HepG2 (cell line): ENCODE measurements around the gene CPNE4. TPM values are rescaled to one million over a fixed set of nuclear protein-coding genes. Genes with fewer than 3 reads are reported as not detected.

ENCODE experiments used
- ATAC-seq: fragments of 200-7000 bp; cut with Tn5 transposase; 3 replicates; pipeline ENCODE4 v1.9.1; 2020; ENCODE audit warnings: mild to moderate bottlenecking, moderate library complexity
- BruUV-seq: library from RNA; stranded (reverse); fragments of 400-500 nt; replicated peaks from 2 replicates; lab custom pipeline; 2021; lab: Mats Ljungman, UMichigan
- CTCF ChIA-PET: fragments of 300-600 bp; formaldehyde crosslinking; extraction: SDS; loops from one replicate; lab custom pipeline; 2021; ENCODE audit warnings: low total read pairs, inconsistent platforms, low intra/inter-chr PET ratio; lab: Yijun Ruan, JAX
- POLR2A ChIA-PET: fragments of 350-600 bp; sonication (Branson Sonifier 250); formaldehyde crosslinking; loops from one replicate; lab custom pipeline; 2020; ENCODE audit warnings: antibody characterized with exemption, inconsistent platforms; lab: Yijun Ruan, JAX
- DNase-seq: peaks from one replicate; pipeline ENCODE4 v3.0.0-alpha.2; 2015; ENCODE audit warnings: low spot score
- FAIRE-seq: peaks from 3 replicates; lab custom pipeline; 2011; peaks lifted over from hg19 to GRCh38; lab: Jason Lieb, UNC
- H2AFZ ChIP-seq: one replicate; pipeline ENCODE4 v1.6.1; 2011; ENCODE audit warnings: low read length, inconsistent platforms
- H3K27ac ChIP-seq: fragments of 300-600 bp; 3 replicates; pipeline ENCODE4 v1.8.0; 2011; ENCODE audit warnings: mixed run types, mild to moderate bottlenecking, mixed read lengths, low read length, inconsistent platforms; ENCODE audit not compliant: insufficient read depth; ENCODE audit errors: extremely low read length
- H3K27me3 ChIP-seq, 2 experiments: fragments of 200-600 bp in 1 of 2; 2 replicates in 1 of 2; 3 replicates in 1 of 2; pipeline versions ENCODE4 v1.6.0 to v1.8.0; 2011; ENCODE audit warnings: low read length in 2 of 2, mild to moderate bottlenecking in 2 of 2, moderate library complexity in 2 of 2, inconsistent platforms in 1 of 2; ENCODE audit not compliant: insufficient read depth in 2 of 2, control insufficient read depth in 1 of 2
- H3K36me3 ChIP-seq, 2 experiments: fragments of 200-600 bp in 1 of 2; replicated peaks in 1 of 2; 2 replicates in 1 of 2; 3 replicates in 1 of 2; pipeline versions ENCODE4 v1.5.1 to v1.8.0; 2011; ENCODE audit warnings: low read length in 2 of 2, inconsistent platforms in 1 of 2; ENCODE audit not compliant: insufficient read depth in 2 of 2, control insufficient read depth in 1 of 2
- H3K4me1 ChIP-seq: 2 replicates; pipeline ENCODE4 v1.5.1; 2012; ENCODE audit warnings: low read length, inconsistent platforms; ENCODE audit not compliant: insufficient read depth
- H3K4me2 ChIP-seq: 2 replicates; pipeline ENCODE4 v1.6.0; 2011; ENCODE audit warnings: low read depth, low read length, inconsistent platforms
- H3K4me3 ChIP-seq, 3 experiments: fragments of 200-600 bp in 1 of 3; sonication (generic), shearing (Covaris generic) in 1 of 3; replicated peaks in 1 of 3; 2 replicates each; pipeline ENCODE4 v1.5.1; 2011 to 2016; ENCODE audit warnings: low read length in 3 of 3, inconsistent platforms in 2 of 3, low read depth in 2 of 3, mild to moderate bottlenecking in 2 of 3, control low read depth in 1 of 3, mixed read lengths in 1 of 3; ENCODE audit not compliant: insufficient read depth in 1 of 3
- H3K79me2 ChIP-seq: one replicate; pipeline ENCODE4 v1.6.1; 2011; ENCODE audit warnings: low read length, inconsistent platforms; ENCODE audit not compliant: insufficient read depth
- H3K9ac ChIP-seq: 2 replicates; pipeline ENCODE4 v1.6.0; 2011; ENCODE audit warnings: mild to moderate bottlenecking, low read depth, low read length, inconsistent platforms; ENCODE audit not compliant: insufficient read depth
- H3K9me3 ChIP-seq: 2 replicates; pipeline ENCODE4 v1.5.1; 2012; ENCODE audit warnings: mild to moderate bottlenecking, low read length
- H4K20me1 ChIP-seq: 2 replicates; pipeline ENCODE4 v1.6.0; 2011; ENCODE audit warnings: inconsistent platforms, mild to moderate bottlenecking, low read length, moderate library complexity; ENCODE audit not compliant: insufficient read depth
- AHR ChIP-seq: IDR thresholded peaks from 2 replicates; pipeline ENCODE4 v1.6.1; 2018; ENCODE audit warnings: missing genetic modification reagents, missing compliant biosample characterization
- ETS1 ChIP-seq: sonication (generic); formaldehyde crosslinking; IDR thresholded peaks from 2 replicates; pipeline ENCODE4 v1.4.0; 2020; ENCODE audit warnings: missing genetic modification reagents
- LCORL ChIP-seq, 2 experiments: fragments of 450-650 bp in 1 of 2; sonication (generic) in 1 of 2; formaldehyde crosslinking in 1 of 2; IDR thresholded peaks; 2 replicates each; pipeline versions ENCODE4 v1.5.0 to v1.6.1; 2017 to 2020; ENCODE audit warnings: antibody characterized with exemption in 1 of 2, missing genetic modification reagents in 1 of 2
- NCOA1 ChIP-seq: sonication (generic); formaldehyde crosslinking; IDR thresholded peaks from 2 replicates; pipeline ENCODE4 v1.9.0; 2021; ENCODE audit warnings: missing genetic modification reagents
- NCOA5 ChIP-seq: sonication (generic); formaldehyde crosslinking; IDR thresholded peaks from 2 replicates; pipeline ENCODE4 v1.4.0; 2020; ENCODE audit warnings: missing genetic modification reagents
- SYNCRIP ChIP-seq: fragments of 200-400 bp; formaldehyde crosslinking; IDR thresholded peaks from 2 replicates; pipeline ENCODE4 v1.6.1; 2018; ENCODE audit warnings: mild to moderate bottlenecking, low read depth, low read length; ENCODE audit not compliant: insufficient read depth
- TBX3 ChIP-seq: fragments of 450-650 bp; IDR thresholded peaks from 2 replicates; pipeline ENCODE4 v1.6.1; 2017; ENCODE audit warnings: antibody characterized with exemption, mild to moderate bottlenecking, inconsistent platforms, borderline replicate concordance
- ZNF256 ChIP-seq: sonication (generic); formaldehyde crosslinking; conservative IDR thresholded peaks from 2 replicates; pipeline ENCODE4 v1.4.0; 2020; ENCODE audit warnings: missing genetic modification reagents
- ZNF329 ChIP-seq: sonication (generic); formaldehyde crosslinking; IDR thresholded peaks from 2 replicates; pipeline ENCODE4 v1.9.0; 2021; ENCODE audit warnings: low read depth, mild to moderate bottlenecking, missing genetic modification reagents
- ZNF598 ChIP-seq: sonication (generic); formaldehyde crosslinking; IDR thresholded peaks from 2 replicates; pipeline ENCODE4 v1.5.1; 2020; ENCODE audit warnings: mild to moderate bottlenecking, missing genetic modification reagents, borderline replicate concordance
- ZNF713 ChIP-seq: sonication (generic); formaldehyde crosslinking; IDR thresholded peaks from 2 replicates; pipeline ENCODE4 v1.4.0; 2020; ENCODE audit warnings: mild to moderate bottlenecking, missing genetic modification reagents
- WGBS: methylation state at CpG from one replicate; pipeline ENCODE4 v1.1.6; 2017; ENCODE audit warnings: low lambda C conversion rate; 5-methylcytosine and 5-hydroxymethylcytosine counted together
- in situ Hi-C: cut with HindIII; loops from 2 replicates; pipeline ENCODE4 v1.10.0; 2017; ENCODE audit warnings: low pct_unique_long_range_greater_than_20kb; ENCODE audit not compliant: extremely low pct_ligation_motif_present
- intact Hi-C: fragments of 100-400 bp; cut with micrococcal nuclease; formaldehyde crosslinking; loops from one replicate; pipeline ENCODE4 v1.10.0; 2022; ENCODE audit not compliant: unreplicated experiment
- polyA plus RNA-seq, 8 experiments: library from polyadenylated mRNA; depleted of rRNA in 3 of 8; stranded (reverse) in 7 of 8; unstranded in 1 of 8; fragments of >200 nt; fragmentation: Illumina TruSeq in 4 of 8; extraction: Trizol in 4 of 8; gene quantifications; 2 replicates each; pipeline versions ENCODE4 v1.2.1 to v1.2.3, GENCODE V29; 2011 to 2016; ENCODE audit warnings: low read depth in 4 of 8, missing spikeins in 1 of 8, mixed read lengths in 1 of 8; ENCODE audit not compliant: insufficient read depth in 1 of 8
- total RNA-seq, 5 experiments: library from RNA; depleted of rRNA; stranded (reverse); fragments of >200 nt; fragmentation: Illumina TruSeq; extraction: Trizol; gene quantifications; 2 replicates each; pipeline ENCODE4 v1.2.3, GENCODE V29; 2016; ENCODE audit warnings: low read depth in 1 of 5
- TF ChIP-seq, protein P1 (sequence below): sonication (generic); formaldehyde crosslinking; IDR thresholded peaks from 2 replicates; pipeline ENCODE4 v1.4.0; 2020; ENCODE audit warnings: missing genetic modification reagents, borderline replicate concordance

The CPNE4 gene
- total and polyA plus RNA-seq, 2 of the 13 experiments (the other 11 are each of a cell fraction or from before 2014, with no cell fraction given), result not detected

GRCh38 chr3:131630807-131631206 is 404.0 kb downstream of the CPNE4 start (continued):
- TF ChIP-seq, protein P1, sequence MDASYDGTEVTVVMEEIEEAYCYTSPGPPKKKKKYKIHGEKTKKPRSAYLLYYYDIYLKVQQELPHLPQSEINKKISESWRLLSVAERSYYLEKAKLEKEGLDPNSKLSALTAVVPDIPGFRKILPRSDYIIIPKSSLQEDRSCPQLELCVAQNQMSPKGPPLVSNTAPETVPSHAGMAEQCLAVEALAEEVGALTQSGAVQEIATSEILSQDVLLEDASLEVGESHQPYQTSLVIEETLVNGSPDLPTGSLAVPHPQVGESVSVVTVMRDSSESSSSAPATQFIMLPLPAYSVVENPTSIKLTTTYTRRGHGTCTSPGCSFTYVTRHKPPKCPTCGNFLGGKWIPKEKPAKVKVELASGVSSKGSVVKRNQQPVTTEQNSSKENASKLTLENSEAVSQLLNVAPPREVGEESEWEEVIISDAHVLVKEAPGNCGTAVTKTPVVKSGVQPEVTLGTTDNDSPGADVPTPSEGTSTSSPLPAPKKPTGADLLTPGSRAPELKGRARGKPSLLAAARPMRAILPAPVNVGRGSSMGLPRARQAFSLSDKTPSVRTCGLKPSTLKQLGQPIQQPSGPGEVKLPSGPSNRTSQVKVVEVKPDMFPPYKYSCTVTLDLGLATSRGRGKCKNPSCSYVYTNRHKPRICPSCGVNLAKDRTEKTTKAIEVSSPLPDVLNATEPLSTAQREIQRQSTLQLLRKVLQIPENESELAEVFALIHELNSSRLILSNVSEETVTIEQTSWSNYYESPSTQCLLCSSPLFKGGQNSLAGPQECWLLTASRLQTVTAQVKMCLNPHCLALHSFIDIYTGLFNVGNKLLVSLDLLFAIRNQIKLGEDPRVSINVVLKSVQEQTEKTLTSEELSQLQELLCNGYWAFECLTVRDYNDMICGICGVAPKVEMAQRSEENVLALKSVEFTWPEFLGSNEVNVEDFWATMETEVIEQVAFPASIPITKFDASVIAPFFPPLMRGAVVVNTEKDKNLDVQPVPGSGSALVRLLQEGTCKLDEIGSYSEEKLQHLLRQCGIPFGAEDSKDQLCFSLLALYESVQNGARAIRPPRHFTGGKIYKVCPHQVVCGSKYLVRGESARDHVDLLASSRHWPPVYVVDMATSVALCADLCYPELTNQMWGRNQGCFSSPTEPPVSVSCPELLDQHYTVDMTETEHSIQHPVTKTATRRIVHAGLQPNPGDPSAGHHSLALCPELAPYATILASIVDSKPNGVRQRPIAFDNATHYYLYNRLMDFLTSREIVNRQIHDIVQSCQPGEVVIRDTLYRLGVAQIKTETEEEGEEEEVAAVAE (CRISPR knock-in tag), result no peak

- Histone ChIP-seq H3K27ac (no peak overlapping the region), H3K9me3 (no peaks in the 10 kb centered on the region), H4K20me1 (no peaks in the 10 kb centered on the region), H3K4me2 (no peak overlapping the region), H3K27me3 (no peaks in the 10 kb centered on the region), H3K4me1 (no peaks in the 10 kb centered on the region), H3K4me3 (no peak overlapping the region), H2AFZ (no peak overlapping the region), H3K9ac (no peak overlapping the region), H3K79me2 (no peaks in the 10 kb centered on the region), H3K36me3 (no peaks in the 10 kb centered on the region)
- FAIRE-seq, result no peak
- ATAC-seq, result no peak
- no TSS peak for BruUV-seq
- in situ Hi-C loops, result no loop called here
- intact Hi-C loops, result no loop called here
- DNase-seq, result no peak
- ChIA-PET POLR2A (no interaction called here), CTCF (no interaction called here)
- WGBS, result 0% methylated on average over 3 of the region's 3 CpGs
- TF ChIP-seq SYNCRIP, result no peak
- TF ChIP-seq AHR (CRISPR knock-in tag), result no peak
- TF ChIP-seq LCORL (IDR thresholded peaks at IDR 0.05), result no peak
- TF ChIP-seq LCORL (CRISPR knock-in tag; IDR thresholded peaks at IDR 0.05), result no peak
- no peak for TF ChIP-seq ZNF713 (CRISPR knock-in tag)
- no peak for TF ChIP-seq ZNF329 (CRISPR knock-in tag)
- TF ChIP-seq NCOA1 (CRISPR knock-in tag), result no peak
- TF ChIP-seq ETS1 (CRISPR knock-in tag), result no peak
- TF ChIP-seq NCOA5 (CRISPR knock-in tag), result no peak
- no peak for TF ChIP-seq ZNF598 (CRISPR knock-in tag)
- TF ChIP-seq TBX3, result no peak
- no peak for TF ChIP-seq ZNF256 (CRISPR knock-in tag)
Measured at GRCh38 chr3:131630097-131630496, 404.7 kb downstream of the CPNE4 start.
